ENCODE measurements around the gene NAV3. TPM values are rescaled to one million over a fixed set of nuclear protein-coding genes. Genes with fewer than 3 reads are reported as not detected.

Gene NAV3
- total RNA-seq, 6 donors from 2014 or later: 3.5 to 24.1 (median 8.6) TPM

DNA sequence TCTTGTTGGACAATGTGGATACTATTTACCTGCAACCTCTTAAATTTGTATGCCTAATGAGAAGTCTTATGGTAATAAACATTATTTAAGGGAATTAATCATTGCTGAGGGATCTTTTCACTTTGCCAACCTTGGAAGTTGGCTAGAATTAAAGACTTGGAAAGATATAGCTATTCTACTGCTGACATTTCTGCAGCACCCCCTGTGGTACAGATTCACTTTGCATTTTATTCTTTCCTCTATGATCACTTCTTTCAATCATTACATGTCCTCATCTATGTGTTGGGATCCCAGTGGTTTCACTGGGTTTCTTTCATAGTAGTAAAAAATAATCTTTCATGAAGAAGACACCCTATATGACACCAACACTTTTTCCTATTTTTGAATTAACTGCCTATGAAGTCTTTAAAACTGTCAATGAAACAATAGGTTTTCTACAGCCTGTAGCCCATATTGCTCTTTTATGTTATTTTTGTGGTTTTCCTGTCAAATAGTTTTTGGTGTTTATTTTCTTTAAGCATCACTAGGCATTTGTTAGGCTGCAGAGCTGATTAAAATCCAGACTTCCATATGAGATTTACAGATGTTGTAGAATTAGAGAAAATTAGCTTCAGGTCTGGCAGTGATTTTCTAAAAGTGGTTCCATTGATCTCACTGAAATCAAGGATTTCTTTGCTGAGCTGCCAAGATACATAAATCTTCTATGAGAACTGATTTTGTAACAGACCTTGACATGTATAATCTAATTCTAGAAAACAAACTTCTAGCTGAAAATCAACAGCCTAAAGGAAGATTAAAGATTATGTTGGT is 256.1 kb downstream of the NAV3 start:
- Histone ChIP-seq H3K4me3 (no peak overlapping the region), H3K27me3 (no peaks in the 10 kb centered on the region), H3K4me1 (peaks cover 0 to 3% (median 0%) of the 10 kb centered on the region in 4 donors), H3K9me3 (no peaks in the 10 kb centered on the region), H3K36me3 (no peaks in the 10 kb centered on the region), H3K27ac (no peak overlapping the region)
- DNase-seq: no peak
- no peak for ATAC-seq (ENCODE audit: low FRiP score in 2 of 2)
- TF ChIP-seq, protein P1, sequence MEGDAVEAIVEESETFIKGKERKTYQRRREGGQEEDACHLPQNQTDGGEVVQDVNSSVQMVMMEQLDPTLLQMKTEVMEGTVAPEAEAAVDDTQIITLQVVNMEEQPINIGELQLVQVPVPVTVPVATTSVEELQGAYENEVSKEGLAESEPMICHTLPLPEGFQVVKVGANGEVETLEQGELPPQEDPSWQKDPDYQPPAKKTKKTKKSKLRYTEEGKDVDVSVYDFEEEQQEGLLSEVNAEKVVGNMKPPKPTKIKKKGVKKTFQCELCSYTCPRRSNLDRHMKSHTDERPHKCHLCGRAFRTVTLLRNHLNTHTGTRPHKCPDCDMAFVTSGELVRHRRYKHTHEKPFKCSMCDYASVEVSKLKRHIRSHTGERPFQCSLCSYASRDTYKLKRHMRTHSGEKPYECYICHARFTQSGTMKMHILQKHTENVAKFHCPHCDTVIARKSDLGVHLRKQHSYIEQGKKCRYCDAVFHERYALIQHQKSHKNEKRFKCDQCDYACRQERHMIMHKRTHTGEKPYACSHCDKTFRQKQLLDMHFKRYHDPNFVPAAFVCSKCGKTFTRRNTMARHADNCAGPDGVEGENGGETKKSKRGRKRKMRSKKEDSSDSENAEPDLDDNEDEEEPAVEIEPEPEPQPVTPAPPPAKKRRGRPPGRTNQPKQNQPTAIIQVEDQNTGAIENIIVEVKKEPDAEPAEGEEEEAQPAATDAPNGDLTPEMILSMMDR (IDR thresholded peaks at IDR 0.05): no peak
- TF ChIP-seq EP300 (IDR thresholded peaks at IDR 0.05) (no peak), POLR2AphosphoS5 (IDR thresholded peaks at IDR 0.05) (no peak), POLR2A (IDR thresholded peaks at IDR 0.05) (no peak)

DNA sequence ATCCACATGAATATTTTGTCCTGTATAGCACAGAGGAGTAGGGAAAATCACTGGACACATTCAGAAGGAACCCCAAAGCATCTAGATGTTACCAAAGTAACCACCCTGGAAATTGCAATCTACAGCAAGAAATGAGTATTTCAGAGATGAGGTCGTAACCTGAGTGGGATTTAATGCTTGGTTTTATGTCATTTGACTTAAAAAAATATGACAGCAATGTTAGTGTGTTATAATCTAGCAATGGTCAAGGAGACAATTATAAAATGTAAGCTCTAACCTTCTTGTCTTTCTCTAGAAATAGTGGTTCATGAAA is 256.6 kb downstream of the NAV3 start:
- Histone ChIP-seq H3K4me3 (no peak overlapping the region), H3K4me1 (peaks cover 0 to 3% (median 0%) of the 10 kb centered on the region in 4 donors), H3K36me3 (no peaks in the 10 kb centered on the region), H3K9me3 (no peaks in the 10 kb centered on the region), H3K27me3 (no peaks in the 10 kb centered on the region), H3K27ac (no peak overlapping the region)
- ATAC-seq (ENCODE audit: low FRiP score in 2 of 2): no peak
- TF ChIP-seq POLR2A (IDR thresholded peaks at IDR 0.05) (no peak), EP300 (IDR thresholded peaks at IDR 0.05) (no peak)
- TF ChIP-seq, protein P1 (IDR thresholded peaks at IDR 0.05): no peak
- no peak for DNase-seq
- 88 to 91% methylated on average over 1 of the region's 1 CpG for WGBS, 2 donors

DNA sequence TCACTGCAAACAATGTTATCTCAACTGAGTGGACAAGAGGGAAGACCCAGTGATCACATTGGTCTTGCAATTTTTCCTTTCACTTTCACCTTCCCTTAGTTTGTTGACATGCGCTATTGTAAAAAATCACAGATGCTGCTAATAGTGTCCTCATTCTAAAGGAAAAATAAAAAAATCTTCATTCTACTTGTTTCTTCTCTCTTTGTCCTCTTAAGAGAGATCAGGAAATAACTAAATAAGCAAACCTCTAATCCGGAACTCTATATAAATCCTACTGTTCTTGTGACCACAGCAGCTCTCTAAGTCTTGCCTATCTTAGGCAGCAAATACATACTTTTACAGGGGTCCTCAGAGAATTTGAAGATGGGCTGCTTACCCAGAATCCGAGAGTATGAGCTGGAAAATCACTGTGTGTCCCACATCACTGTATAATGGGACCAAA is 257.7 kb downstream of the NAV3 start:
- TF ChIP-seq EP300 (IDR thresholded peaks at IDR 0.05) (no peak), POLR2AphosphoS5 (IDR thresholded peaks at IDR 0.05) (no peak), POLR2A (IDR thresholded peaks at IDR 0.05) (no peak)
- TF ChIP-seq, protein P1 (IDR thresholded peaks at IDR 0.05): no peak
- H3K27me3 ChIP-seq: no peaks in the 10 kb centered on the region
- H3K9me3 ChIP-seq: no peaks in the 10 kb centered on the region
- peak overlapping the region in 3 of 4 donors; percentile 28 to 69 (median 50) for H3K27ac ChIP-seq
- DNase-seq (no peak), ATAC-seq (ENCODE audit: low FRiP score in 2 of 2) (no peak)
- H3K36me3 ChIP-seq: no peaks in the 10 kb centered on the region
- WGBS, 2 donors: 42 to 49% methylated on average over 3 of the region's 3 CpGs
- H3K4me3 ChIP-seq: peak overlapping the region in 1 of 4 donors; percentile 4
- peaks cover 0 to 3% (median 0%) of the 10 kb centered on the region in 4 donors for H3K4me1 ChIP-seq

DNA sequence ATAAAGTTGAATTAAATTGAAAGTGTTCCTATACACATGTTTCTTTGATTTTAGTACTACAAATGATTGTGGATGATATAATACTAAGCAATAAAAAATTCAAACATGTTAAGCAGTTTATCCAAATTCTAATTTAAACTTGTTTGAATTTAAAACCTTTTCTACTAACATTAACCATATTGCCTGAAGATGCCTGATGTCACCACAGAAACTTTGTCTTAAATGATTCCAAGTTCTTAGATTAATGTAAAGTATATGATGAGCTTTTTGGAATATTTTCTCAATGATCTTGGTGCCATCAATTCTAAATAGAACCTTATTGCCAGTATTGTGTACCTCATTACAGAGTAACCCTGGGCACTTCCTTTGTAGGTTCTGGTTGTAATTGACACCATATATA is 259.6 kb downstream of the NAV3 start:
- no peaks in the 10 kb centered on the region for H3K36me3 ChIP-seq
- H3K9me3 ChIP-seq: no peaks in the 10 kb centered on the region
- no peak for ATAC-seq (ENCODE audit: low FRiP score in 2 of 2)
- no peak for DNase-seq
- TF ChIP-seq, protein P1 (IDR thresholded peaks at IDR 0.05): no peak
- no peak for TF ChIP-seq POLR2A (IDR thresholded peaks at IDR 0.05)
- no peak for TF ChIP-seq POLR2AphosphoS5 (IDR thresholded peaks at IDR 0.05)
- TF ChIP-seq EP300 (IDR thresholded peaks at IDR 0.05): no peak
- H3K27ac ChIP-seq: no peak overlapping the region
- no peaks in the 10 kb centered on the region for H3K27me3 ChIP-seq
- peaks cover 0 to 3% (median 0%) of the 10 kb centered on the region in 4 donors for H3K4me1 ChIP-seq
- H3K4me3 ChIP-seq: no peak overlapping the region

DNA sequence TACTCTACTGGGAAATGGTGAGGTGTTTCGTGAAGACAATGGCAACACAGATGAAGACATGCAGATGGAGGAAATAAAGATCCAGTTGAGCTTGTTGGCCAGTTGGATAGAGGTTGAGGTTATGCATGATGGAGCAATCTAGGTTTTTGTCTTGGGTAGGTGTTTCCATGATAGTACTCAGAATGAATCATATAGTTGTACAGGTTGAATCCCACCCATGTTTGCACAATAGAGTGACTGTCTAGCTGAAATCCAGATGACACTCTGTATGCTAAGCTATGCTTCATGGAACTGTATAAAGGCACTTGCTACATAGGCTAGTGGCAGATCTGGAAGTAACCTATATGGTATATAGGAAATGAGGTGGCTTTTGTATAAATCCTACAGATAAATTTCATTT is 264.9 kb downstream of the NAV3 start:
- Histone ChIP-seq H3K4me3 (no peak overlapping the region), H3K36me3 (no peaks in the 10 kb centered on the region), H3K4me1 (no peaks in the 10 kb centered on the region), H3K9me3 (no peaks in the 10 kb centered on the region), H3K27me3 (no peaks in the 10 kb centered on the region), H3K27ac (no peak overlapping the region)
- no peak for ATAC-seq (ENCODE audit: low FRiP score in 2 of 2)
- WGBS, 2 donors: 80 to 85% methylated on average over 1 of the region's 1 CpG
- TF ChIP-seq EP300 (IDR thresholded peaks at IDR 0.05) (no peak), POLR2AphosphoS5 (IDR thresholded peaks at IDR 0.05) (no peak), POLR2A (IDR thresholded peaks at IDR 0.05) (no peak)
- TF ChIP-seq, protein P1 (IDR thresholded peaks at IDR 0.05): no peak
- DNase-seq: no peak
